Esophagus muscularis mucosa (tissue), 4 donors: ENCODE results near the gene NAXD. TPM values are rescaled to one million over a fixed set of nuclear protein-coding genes. Genes with fewer than 3 reads are reported as not detected.
A peak's percentile ranks its signal among the peaks of the same experiment; 100 is the strongest.
"Not testable (repeated sequence)": the region's sequence is repeated elsewhere in the genome, so short reads cannot be mapped to it uniquely, and the experiment has no call there.

Experiments
- DNase-seq: peaks from one replicate; pipeline ENCODE4 v3.0.0-alpha.2; 2017; ENCODE audit errors: extremely low spot score
- H3K27ac ChIP-seq, 4 donors: fragments of 200-600 bp; sonication (generic); replicated peaks in 1 of 4; 1 replicate in 3 of 4; 2 replicates in 1 of 4; pipeline ENCODE4 v1.5.1; 2016 to 2019; ENCODE audit warnings: mild to moderate bottlenecking in 1 of 4
- H3K27me3 ChIP-seq, 4 donors: fragments of 200-600 bp; sonication (generic); one replicate each; pipeline versions ENCODE4 v1.5.1 to v1.6.0; 2016 to 2019
- H3K36me3 ChIP-seq, 4 donors: fragments of 200-600 bp; sonication (generic); one replicate each; pipeline ENCODE4 v1.5.1; 2016 to 2019
- H3K4me1 ChIP-seq, 4 donors: fragments of 200-600 bp; sonication (generic); one replicate each; pipeline ENCODE4 v1.5.1; 2016 to 2019
- H3K4me3 ChIP-seq, 4 donors: fragments of 200-600 bp; sonication (generic); 1 replicate in 2 of 4; 2 replicates in 2 of 4; pipeline ENCODE4 v1.5.1; 2016 to 2019; ENCODE audit warnings: mild to moderate bottlenecking in 4 of 4, moderate library complexity in 1 of 4
- H3K9me3 ChIP-seq, 4 donors: fragments of 200-600 bp; sonication (generic); 1 replicate in 3 of 4; 2 replicates in 1 of 4; pipeline ENCODE4 v1.5.1; 2016 to 2019
- EP300 ChIP-seq: sonication (generic); formaldehyde crosslinking; IDR thresholded peaks from one replicate; pipeline ENCODE4 v1.6.1; 2017; ENCODE audit warnings: antibody characterized with exemption
- POLR2A ChIP-seq: fragments of 450-650 bp; IDR thresholded peaks from one replicate; pipeline ENCODE4 v1.6.1; 2017; ENCODE audit warnings: antibody characterized with exemption, moderate library complexity, mild to moderate bottlenecking, low read depth
- POLR2AphosphoS5 ChIP-seq, 2 donors: sonication (generic); formaldehyde crosslinking; IDR thresholded peaks; one replicate each; pipeline ENCODE4 v1.6.1; 2017; ENCODE audit warnings: antibody characterized with exemption in 2 of 2
- WGBS: methylation state at CpG from one replicate; pipeline ENCODE4 v1.1.5; 2018; 5-methylcytosine and 5-hydroxymethylcytosine counted together
- intact Hi-C: fragments of 100-400 bp; cut with DNase I; formaldehyde crosslinking; loops from one replicate; pipeline ENCODE4 v1.15.1; 2023
- total RNA-seq, 4 donors: library from RNA; depleted of rRNA; stranded (reverse); fragments of >200 nt; gene quantifications; one replicate each; pipeline versions ENCODE4 v1.1.0 to v1.2.1, GENCODE V29; 2016
- TF ChIP-seq, protein P1 (sequence below), 3 experiments: fragments of 200-600 bp in 2 of 3; fragments of 450-650 bp in 1 of 3; sonication (generic) in 2 of 3; IDR thresholded peaks; one replicate each; pipeline ENCODE4 v1.5.1; 2017 to 2019; ENCODE audit warnings: antibody characterized with exemption in 3 of 3, mild to moderate bottlenecking in 2 of 3, moderate library complexity in 1 of 3

Gene NAXD
- total RNA-seq, 4 donors from 2014 or later: 29.9 to 34.5 (median 34.0) TPM

DNA sequence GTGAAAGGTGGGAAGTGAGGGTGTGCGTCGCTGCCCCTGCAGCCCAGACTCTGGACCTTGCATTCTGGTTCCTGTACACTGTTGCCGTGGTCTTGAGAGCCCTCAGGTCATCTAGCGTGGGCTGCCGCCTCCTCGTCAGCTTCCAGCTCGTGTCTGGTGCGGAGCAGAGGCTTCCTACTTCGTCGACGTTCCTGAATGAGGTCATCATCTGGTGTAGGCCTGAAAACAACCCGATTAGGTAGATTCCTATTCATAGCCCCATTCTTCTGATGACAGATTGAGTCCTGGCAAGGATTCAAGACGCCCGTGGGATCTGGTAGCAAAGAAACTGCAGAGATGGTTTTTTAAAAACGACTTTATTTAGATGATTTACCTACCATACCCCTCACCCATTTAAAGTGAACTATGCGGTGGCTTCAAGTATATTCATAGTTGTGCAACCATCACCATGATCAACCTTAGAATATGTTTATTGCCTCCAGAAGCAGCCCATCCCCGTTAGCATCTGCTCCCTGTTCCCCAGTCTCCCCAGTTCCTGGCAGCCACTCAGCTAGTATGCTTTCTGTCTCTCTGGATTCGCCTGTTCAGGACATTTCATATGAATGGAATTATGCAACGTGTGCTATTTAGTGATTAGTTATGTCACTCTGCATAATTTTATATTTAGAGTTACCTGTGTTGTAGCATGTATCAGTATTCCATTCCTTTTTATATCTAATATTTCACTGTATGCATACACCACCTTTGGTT lies 13.8 kb downstream of the NAXD start:
- Histone ChIP-seq H3K27ac (peak overlapping the region; percentile 29 to 69 (median 50)), H3K4me1 (peaks cover 23 to 65% (median 57%) of the 10 kb centered on the region in 4 donors), H3K4me3 (no peak overlapping the region), H3K9me3 (no peaks in the 10 kb centered on the region), H3K27me3 (no peaks in the 10 kb centered on the region), H3K36me3 (peaks cover 5 to 65% (median 53%) of the 10 kb centered on the region in 4 donors)
- DNase-seq: no peak
- TF ChIP-seq POLR2A (no peak), POLR2AphosphoS5 (IDR thresholded peaks at IDR 0.05) (no peak), EP300 (no peak)
- TF ChIP-seq, protein P1, sequence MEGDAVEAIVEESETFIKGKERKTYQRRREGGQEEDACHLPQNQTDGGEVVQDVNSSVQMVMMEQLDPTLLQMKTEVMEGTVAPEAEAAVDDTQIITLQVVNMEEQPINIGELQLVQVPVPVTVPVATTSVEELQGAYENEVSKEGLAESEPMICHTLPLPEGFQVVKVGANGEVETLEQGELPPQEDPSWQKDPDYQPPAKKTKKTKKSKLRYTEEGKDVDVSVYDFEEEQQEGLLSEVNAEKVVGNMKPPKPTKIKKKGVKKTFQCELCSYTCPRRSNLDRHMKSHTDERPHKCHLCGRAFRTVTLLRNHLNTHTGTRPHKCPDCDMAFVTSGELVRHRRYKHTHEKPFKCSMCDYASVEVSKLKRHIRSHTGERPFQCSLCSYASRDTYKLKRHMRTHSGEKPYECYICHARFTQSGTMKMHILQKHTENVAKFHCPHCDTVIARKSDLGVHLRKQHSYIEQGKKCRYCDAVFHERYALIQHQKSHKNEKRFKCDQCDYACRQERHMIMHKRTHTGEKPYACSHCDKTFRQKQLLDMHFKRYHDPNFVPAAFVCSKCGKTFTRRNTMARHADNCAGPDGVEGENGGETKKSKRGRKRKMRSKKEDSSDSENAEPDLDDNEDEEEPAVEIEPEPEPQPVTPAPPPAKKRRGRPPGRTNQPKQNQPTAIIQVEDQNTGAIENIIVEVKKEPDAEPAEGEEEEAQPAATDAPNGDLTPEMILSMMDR (IDR thresholded peaks at IDR 0.05): no peak
- intact Hi-C loops: no loop called here
- 71% methylated on average over 19 of the region's 19 CpGs for WGBS

DNA sequence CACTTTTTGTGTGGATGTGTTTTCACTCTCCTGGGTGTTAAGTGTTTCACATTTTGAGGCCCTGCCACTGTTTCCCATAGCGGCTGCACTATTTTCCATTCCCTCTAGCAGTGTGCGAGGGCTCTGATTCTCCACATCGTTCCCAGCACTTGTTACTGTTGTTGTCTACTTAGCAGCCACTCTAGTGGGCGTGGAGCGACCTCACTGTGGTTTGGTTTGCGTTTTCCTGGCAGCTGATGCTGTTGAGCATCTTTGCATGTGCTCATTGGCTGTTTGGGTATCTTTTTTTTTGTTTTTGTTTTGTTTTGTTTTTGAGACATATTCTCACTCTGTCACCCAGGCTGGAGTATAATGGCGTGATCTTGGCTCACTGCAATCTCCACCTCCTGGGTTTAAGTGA lies 14.4 kb downstream of the NAXD start:
- H3K27ac ChIP-seq: peak overlapping the region in 1 of 4 donors; percentile 69
- WGBS: 83% methylated on average over 7 of the region's 7 CpGs
- TF ChIP-seq EP300 (no peak), POLR2AphosphoS5 (IDR thresholded peaks at IDR 0.05) (no peak), POLR2A (no peak)
- TF ChIP-seq, protein P1 (IDR thresholded peaks at IDR 0.05): no peak
- H3K9me3 ChIP-seq: no peaks in the 10 kb centered on the region
- peaks cover 23 to 63% (median 54%) of the 10 kb centered on the region in 4 donors for H3K4me1 ChIP-seq
- no peak for DNase-seq
- no peaks in the 10 kb centered on the region for H3K27me3 ChIP-seq
- H3K36me3 ChIP-seq: peaks cover 7 to 66% (median 54%) of the 10 kb centered on the region in 4 donors
- H3K4me3 ChIP-seq: no peak overlapping the region
- intact Hi-C loops: no loop called here

DNA sequence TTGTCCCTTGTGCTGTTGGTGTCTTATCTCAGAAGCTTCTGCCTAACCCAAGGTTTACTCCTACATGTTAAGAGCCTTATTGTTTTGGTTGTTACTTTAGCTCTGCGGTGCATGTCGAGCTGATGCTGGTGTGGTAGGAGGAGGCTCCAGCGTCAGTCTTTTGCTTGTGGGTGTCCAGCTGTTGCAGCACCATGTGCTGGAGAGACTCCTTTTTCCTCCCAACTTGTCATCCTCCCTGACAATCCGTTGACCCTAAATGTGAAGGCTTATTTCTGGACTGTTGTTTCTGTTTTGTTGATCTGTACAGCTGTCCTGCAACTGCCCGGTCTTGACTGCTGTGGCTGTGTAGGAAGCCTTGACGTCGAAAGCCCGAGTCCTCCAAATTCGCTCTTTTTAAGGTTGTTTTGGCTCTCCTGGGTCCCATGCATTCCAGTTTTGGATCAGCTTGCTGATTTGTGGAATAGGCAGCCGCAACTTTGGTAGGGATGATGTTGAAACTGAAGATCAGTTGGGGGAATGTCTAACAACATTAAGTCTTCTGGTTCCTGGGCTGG lies 15.3 kb downstream of the NAXD start:
- Histone ChIP-seq H3K9me3 (no peaks in the 10 kb centered on the region), H3K4me1 (peaks cover 23 to 54% (median 47%) of the 10 kb centered on the region in 4 donors), H3K36me3 (peaks cover 13 to 66% (median 54%) of the 10 kb centered on the region in 4 donors), H3K27ac (peak overlapping the region in 1 of 4 donors; percentile 69), H3K27me3 (no peaks in the 10 kb centered on the region), H3K4me3 (no peak overlapping the region)
- WGBS: 69% methylated on average over 10 of the region's 10 CpGs
- TF ChIP-seq EP300 (no peak), POLR2A (no peak), POLR2AphosphoS5 (IDR thresholded peaks at IDR 0.05) (no peak)
- TF ChIP-seq, protein P1 (IDR thresholded peaks at IDR 0.05): no peak
- DNase-seq: no peak
- intact Hi-C loops: no loop called here

- H3K4me3 ChIP-seq, intact Hi-C loops, DNase-seq, H3K9me3 ChIP-seq, H3K27ac ChIP-seq, H3K27me3 ChIP-seq: not testable (repeated sequence)
- peaks cover 23 to 40% (median 35%) of the 10 kb centered on the region in 4 donors for H3K4me1 ChIP-seq
- 97% methylated on average over 12 of the region's 15 CpGs for whole genome bisulfite sequencing
- peaks cover 29 to 75% (median 62%) of the 10 kb centered on the region in 4 donors for H3K36me3 ChIP-seq
These were observed 16.9 kb downstream of the NAXD start for GRCh38 chr13:110632255-110632654.

- H3K27ac ChIP-seq: no peak overlapping the region
- intact Hi-C loops: no loop called here
- no peaks in the 10 kb centered on the region for H3K9me3 ChIP-seq
- peaks cover 38 to 77% (median 62%) of the 10 kb centered on the region in 4 donors for H3K36me3 ChIP-seq
- H3K27me3 ChIP-seq: no peaks in the 10 kb centered on the region
- no peak for DNase-seq
- peaks cover 11 to 25% (median 20%) of the 10 kb centered on the region in 4 donors for H3K4me1 ChIP-seq
- TF ChIP-seq, protein P1 (IDR thresholded peaks at IDR 0.05): no peak
- no peak for TF ChIP-seq POLR2A
- no peak for TF ChIP-seq POLR2AphosphoS5 (IDR thresholded peaks at IDR 0.05)
- TF ChIP-seq EP300: no peak
- 88% methylated on average over 8 of the region's 8 CpGs for WGBS
- H3K4me3 ChIP-seq: no peak overlapping the region
These were observed 18.4 kb downstream of the NAXD start for GRCh38 chr13:110633776-110634175.
